ENCODE data around the gene PCK2.

GRCh38 chr14:24146453-24146977 lies 52.4 kb downstream of the PCK2 start, which contains the start of gene PSME2:
- TF ChIP-seq CTCF (conservative IDR thresholded peaks at IDR 0.05) = no peak
- TF ChIP-seq ZFX (IDR thresholded peaks at IDR 0.05) = no peak
